Stimulated activated CD8-positive, alpha-beta memory T cell treated with anti-CD3 and anti-CD28 coated beads, Interleukin-4, amount 100 ng/mL, for 1 hour (primary cell): Measurements from ENCODE around the gene NANOGP8.

ENCODE experiments used
- DNase-seq, 2 donors: peaks; one replicate each; pipeline ENCODE4 v3.0.0-alpha.2; 2020; ENCODE audit warnings: low read depth in 2 of 2, low spot score in 1 of 2

NANOGP8 gene

DNA sequence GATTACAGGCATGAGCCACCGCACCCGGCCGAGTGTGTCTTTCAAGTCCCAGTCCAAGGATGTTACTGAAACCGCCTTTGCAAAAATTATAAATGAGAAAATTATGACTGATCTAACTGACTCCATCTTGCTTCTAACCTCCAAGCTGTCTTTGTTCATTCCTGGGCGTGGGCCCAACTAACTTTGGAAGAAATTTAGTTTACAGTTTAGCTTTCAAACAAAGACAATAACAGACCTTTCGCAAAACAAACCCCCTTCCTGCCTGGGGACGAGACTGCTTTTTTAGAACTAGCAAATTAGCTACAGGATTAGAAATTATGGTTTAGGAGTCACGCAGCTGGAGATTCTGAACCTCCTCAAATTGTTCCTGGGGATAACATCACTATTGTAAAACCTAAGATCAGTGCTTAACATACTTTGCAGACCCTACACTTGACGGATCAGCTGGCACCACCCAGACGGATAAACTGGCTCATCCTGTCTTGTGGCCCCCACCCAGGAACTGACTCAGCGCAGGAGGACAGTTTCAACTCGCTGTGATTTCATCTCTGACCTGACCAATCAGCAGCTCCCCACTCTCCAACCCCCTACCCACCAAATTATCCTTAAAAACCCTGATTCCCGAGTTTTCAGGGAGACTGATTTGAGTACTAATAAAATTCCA lies 23.8 kb downstream of the NANOGP8 start:
- DNase-seq: no peak

DNA sequence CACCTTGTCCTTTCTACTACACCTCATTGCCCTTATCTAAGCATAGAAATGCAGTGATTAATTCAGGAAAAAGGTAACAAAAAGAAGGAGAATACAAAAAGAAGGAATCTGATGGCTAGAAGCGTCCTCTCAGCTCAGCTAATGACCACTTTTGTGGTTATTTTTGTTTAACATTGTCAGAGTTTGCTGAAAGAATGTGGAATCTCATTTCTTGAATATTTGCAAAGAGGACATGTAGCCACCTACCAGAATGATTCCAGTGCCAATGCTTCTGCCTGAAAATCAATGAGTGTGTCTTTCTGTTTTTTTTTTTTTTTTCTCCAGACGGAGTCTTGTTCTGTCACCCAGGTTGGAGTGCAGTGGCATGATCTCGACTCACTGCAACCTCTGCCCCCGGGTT lies 24.5 kb downstream of the NANOGP8 start:
- DNase-seq: no peak

DNA sequence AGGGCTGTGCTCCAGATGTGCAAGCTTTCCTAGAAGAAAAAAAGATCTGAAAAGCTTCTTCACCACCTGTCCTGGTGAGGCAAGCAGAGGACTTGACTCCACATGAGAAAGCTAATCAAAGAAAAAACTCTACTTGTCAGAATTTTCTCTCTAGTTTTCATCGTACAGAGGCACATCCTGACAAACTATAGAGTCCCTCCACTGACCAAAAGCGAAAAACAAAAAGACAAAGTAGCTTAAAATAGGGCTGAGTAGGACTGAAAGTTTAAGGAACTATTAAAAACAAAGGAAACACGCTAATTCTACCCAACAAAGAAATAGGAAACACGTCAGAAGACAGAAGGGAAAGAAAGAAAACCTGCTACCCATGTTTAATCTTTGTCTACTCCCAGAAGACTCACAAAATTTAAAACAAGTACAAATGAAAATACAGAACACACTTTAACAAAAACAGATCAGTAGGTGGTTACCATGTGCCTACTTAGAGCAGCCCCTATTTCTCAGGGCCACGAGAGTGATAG lies 26.5 kb downstream of the NANOGP8 start:
- DNase-seq: no peak

DNA sequence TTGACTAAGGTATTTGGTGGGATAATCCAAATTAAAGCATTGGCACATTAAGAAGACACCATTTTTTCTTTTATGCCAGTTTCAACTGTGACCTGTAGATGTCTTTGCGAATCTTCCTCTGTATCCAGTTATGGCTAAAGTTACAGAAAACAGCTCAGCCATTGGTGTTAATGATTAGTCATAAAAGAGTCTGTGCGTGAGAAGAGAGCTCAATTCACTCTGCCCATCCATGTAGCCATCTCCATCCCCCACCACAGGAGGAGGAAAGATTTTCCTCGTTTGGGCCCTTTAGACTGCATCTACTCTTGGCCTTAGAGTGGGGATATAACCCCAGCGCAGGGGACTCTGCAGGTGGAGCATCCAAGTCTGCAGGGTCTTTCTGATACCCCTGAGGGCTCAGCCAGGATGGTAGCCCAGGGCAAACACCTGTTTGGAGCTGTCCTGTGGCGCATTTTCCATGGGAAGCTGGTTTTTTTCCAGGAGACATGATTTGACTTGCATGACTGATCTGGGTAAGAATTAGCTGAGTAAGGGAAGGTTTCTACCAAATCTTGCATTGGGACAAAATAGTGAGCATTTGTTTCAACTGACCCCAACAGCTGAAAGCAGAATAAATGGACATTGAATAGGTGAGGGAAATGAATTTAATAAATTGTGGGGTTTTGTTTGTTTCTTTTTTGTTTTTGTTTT lies 29.5 kb downstream of the NANOGP8 start:
- DNase-seq: no peak

DNA sequence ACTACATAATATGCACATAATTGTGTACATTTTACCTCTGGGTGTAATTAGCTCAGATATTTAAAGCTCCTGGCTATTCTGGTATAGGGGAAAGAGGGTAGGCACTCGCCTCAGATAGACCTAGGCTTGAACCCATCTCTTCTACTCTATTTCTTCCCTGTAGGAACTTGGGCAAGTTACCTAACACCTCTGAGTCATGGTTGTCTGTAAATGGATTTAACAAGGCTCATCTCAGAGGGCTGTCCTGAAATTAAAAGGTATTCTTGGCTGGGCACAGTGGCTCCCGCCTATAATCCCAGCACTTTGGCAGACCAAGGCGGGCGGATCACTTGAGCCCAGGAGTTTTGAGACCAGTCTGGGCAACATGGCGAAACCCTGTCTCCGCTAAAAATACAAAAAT lies 30.7 kb downstream of the NANOGP8 start:
- no peak for DNase-seq

DNA sequence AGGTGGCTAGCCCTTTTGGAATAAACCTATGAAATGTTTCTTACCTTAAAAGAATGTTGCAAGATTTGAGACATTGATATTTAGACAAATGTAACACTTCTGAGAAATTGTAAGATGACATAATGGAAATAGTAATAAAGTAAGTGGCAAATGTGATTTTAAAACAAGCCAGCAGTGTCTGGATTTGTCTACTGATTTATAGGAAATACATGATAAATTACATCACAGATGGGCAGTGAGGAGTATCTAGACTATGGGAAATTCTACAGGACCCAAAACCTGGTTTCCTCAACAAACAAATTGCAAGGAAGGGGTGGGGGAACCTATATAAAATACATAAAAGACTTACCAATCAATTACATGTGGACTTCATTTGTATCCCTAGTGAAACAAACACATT lies 37.1 kb downstream of the NANOGP8 start:
- no peak for DNase-seq

DNA sequence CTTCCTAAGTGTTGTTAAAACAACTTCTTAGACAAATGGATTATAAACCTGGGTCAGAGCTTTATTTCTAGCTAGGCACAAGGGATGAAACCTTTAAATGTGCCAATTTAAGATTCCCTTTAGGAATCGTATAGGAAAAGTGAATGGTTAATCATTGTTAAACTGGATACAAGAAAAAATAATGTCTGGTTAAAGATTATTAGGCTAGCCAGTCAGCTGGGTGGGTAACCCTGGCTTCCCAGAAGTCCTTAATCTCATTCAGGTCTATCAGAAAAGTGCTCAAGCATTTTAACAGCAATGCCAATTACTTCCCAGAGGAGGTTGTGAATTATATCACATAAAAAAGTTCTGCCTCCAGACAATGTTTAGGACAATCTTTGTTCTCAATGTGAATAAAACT lies 37.6 kb downstream of the NANOGP8 start:
- DNase-seq: no peak

DNA sequence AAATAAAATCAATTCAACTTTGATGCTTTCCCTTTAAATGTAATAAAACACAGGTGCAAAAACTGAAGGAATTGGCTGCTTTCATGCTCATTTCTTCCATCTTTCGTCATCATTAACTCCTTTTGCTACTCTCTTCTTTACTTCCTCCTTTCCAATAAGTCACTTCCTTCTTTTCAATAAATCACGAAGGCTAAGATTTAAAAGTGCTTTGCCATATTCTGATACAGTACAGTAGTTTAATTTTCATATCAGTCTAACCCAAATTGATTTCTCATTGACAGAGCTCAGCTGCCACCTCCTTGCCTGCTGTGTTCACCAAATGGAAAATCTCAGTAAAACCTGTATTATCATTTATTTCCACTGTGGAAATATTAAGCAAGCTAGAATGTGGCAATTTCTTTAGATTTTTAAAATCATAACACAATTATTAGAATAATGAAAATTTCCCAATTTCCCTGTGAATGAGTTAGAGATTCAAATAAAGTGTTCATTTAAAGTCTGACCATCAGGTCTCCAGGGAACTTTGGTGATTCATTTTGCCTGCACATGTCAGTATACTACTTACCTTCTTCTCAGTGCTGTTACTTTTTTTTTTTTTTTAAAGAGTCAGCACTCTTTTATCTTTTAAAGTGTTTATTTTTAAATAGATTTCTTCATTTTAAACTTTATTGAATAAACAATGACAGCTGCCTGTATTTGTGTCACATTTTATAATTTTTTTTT lies 41.6 kb downstream of the NANOGP8 start:
- DNase-seq: no peak

DNA sequence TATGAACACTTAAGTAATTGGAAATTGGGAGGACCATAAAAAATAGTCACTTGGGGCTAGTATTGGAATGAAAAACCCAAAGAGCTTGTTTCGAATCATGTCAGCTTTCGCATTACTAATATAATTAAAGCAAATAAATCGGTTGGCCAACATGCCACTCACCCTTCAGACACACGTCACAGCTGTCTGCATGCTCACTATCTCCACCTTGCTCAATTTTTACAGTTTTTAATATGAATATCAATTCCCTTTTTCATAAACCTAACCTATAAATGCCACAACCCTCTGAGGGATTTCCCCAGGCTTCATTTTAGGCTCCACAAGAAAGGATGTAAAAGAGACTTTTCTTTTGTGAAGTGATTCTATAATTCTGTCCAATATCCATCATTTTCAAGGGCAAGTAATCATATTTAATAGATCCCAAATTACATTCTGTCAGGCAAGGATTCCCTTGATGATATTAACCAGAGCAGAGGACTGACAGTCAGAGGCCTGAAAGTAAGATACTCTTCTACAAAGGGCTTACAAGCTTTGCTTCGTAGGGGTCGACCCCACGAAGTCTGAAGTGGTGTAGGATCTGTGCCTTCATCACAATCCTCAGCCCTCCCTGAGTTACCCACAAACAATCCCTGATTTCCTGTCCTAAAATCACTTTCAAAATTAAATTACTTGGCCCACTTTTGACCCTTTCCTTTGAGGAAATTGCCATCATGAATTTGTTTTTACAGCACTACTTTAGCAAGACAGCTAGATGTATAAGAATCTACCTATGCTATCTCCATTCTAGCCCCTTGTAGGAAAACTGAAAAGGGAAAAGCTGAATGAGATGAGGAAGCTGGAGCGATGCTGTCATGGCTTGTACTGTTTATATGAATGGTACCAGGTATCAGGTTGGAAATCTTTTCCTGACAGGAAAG lies 44.5 kb downstream of the NANOGP8 start:
- no peak for DNase-seq

DNA sequence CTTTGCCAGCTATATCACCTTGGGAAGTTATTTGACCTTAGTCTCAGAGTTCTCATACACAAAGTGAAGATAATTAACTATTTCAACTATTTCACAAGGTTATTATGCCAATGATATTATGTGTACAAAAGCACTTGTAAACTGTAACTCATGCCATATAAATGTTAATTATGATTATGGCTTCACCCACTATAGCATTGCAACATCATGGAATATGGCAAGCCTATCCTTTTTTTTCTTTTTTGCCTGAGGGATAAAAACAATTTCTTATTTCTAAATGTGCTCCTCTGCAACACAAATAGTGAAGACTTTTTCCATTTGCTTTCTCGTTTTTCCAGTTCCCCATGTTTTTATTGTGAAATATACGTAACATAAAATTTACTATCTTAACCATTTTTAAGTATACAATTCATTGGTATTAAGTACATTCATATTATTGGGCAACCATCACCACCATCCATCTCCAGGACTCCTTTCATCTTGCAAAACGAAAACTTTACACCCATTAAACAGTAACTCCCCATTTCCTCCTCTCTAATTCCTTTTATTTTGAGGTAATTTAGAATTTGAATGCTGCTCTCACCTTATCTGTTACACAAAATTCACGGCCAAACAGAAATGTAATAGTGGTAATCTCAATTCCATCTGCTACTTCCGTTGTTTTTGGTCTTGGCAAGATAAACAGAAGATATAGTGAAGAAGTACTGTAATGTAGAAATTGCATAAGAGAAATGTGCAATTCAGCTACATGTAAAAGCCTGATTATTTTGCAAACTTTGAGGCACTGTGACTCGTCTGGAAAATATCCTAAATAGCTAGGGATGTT lies 46.3 kb downstream of the NANOGP8 start:
- no peak for DNase-seq
